ENCODE measurements around the gene LRRFIP2.

The LRRFIP2 gene

DNA sequence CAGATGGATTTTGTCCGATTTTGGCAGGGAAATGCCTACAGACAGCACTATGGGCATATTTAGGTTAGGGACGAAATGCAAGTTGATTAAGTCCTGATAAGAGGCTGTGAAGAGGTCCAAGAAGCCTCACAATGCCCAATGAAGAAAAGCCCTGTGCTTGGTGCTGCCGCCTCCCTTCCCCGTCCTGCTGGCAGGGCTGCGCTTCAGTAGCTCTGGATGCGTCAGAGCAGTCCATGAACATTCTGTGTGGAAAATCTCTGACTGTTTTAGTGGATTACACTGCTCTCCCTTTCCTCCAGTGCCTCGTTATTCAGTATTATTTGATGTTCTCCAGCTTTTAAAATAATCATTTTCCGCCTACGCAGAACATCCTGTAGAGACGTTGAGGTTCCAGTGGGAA is 141.4 kb downstream of the LRRFIP2 start:
- no peaks in the 10 kb centered on the region for H3K9me3 ChIP-seq (ENCODE audit: low read length)
- H3K4me1 ChIP-seq (ENCODE audit: insufficient read depth, low read length) = peaks cover 4% of the 10 kb centered on the region
- no peak overlapping the region for H3K27ac ChIP-seq (ENCODE audit: low read depth, low read length)
- H3K36me3 ChIP-seq (ENCODE audit: insufficient read depth, low read length) = peaks cover 40% of the 10 kb centered on the region
- H3K9ac ChIP-seq (ENCODE audit: low read length) = no peak overlapping the region
- no peak overlapping the region for H3K4me3 ChIP-seq (ENCODE audit: low read depth in 1 of 2, low read length in 2 of 2)
- no peaks in the 10 kb centered on the region for H3K27me3 ChIP-seq (ENCODE audit: control insufficient read depth in 1 of 2, insufficient read depth in 2 of 2, low read length in 2 of 2)

DNA sequence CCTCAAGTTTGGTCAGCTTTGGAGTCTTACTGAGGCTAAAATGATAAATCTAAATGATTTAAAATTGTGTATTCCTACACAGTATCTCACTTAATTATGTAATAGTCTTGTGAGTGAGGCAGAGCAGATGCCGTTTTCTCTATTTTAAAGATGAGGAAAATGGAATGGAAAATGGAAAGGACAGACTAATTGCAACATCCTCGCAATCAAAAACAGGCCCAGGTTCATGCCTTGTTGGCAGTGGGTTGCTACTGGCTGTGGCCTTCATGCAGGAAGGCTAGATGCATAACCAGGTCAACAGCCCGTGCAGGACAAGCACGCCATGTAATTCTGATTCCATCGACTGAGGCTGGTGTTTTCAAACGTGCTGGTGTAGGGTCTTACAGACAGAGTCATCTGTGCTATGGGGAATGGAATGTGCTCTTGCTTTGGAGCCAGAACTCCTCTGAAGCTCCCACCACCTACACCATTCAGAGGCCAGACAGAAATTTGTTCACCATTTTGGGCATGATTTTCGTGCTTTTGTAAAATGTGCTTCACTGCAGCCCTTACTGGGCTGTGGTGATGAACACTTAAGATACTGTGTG is 143.2 kb downstream of the LRRFIP2 start:
- Histone ChIP-seq H3K9ac (ENCODE audit: low read length) (no peak overlapping the region), H3K27ac (ENCODE audit: low read depth, low read length) (peak overlapping the region; percentile 7), H3K9me3 (ENCODE audit: low read length) (no peaks in the 10 kb centered on the region), H3K4me3 (ENCODE audit: low read depth in 1 of 2, low read length in 2 of 2) (no peak overlapping the region), H3K36me3 (ENCODE audit: insufficient read depth, low read length) (peaks cover 38% of the 10 kb centered on the region), H3K4me1 (ENCODE audit: insufficient read depth, low read length) (peaks cover 4% of the 10 kb centered on the region), H3K27me3 (ENCODE audit: control insufficient read depth in 1 of 2, insufficient read depth in 2 of 2, low read length in 2 of 2) (no peaks in the 10 kb centered on the region)

DNA sequence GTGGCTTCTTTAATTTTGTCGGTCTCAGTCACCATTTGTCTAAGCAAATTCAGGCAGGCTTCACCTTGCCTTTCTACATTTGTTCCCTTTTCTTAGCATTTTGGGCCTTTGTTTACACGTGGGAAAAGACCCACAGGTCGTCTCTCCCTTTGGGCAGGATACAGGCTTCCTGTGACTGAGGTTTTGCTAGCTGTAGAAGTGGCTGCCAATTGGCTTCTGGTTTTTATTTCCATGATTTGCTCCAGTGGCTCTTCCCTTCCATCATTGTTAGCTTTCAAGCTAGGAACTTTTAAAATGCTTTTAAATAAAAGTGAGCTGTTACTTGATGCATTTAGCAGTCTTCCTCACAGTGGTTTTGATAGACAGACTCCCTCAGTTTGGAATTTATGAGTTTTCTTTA is 143.8 kb downstream of the LRRFIP2 start:
- Histone ChIP-seq H3K9me3 (ENCODE audit: low read length) (no peaks in the 10 kb centered on the region), H3K9ac (ENCODE audit: low read length) (no peak overlapping the region), H3K27ac (ENCODE audit: low read depth, low read length) (no peak overlapping the region), H3K4me3 (ENCODE audit: low read depth in 1 of 2, low read length in 2 of 2) (no peak overlapping the region), H3K36me3 (ENCODE audit: insufficient read depth, low read length) (peaks cover 38% of the 10 kb centered on the region), H3K27me3 (ENCODE audit: control insufficient read depth in 1 of 2, insufficient read depth in 2 of 2, low read length in 2 of 2) (no peaks in the 10 kb centered on the region), H3K4me1 (ENCODE audit: insufficient read depth, low read length) (peaks cover 4% of the 10 kb centered on the region)

DNA sequence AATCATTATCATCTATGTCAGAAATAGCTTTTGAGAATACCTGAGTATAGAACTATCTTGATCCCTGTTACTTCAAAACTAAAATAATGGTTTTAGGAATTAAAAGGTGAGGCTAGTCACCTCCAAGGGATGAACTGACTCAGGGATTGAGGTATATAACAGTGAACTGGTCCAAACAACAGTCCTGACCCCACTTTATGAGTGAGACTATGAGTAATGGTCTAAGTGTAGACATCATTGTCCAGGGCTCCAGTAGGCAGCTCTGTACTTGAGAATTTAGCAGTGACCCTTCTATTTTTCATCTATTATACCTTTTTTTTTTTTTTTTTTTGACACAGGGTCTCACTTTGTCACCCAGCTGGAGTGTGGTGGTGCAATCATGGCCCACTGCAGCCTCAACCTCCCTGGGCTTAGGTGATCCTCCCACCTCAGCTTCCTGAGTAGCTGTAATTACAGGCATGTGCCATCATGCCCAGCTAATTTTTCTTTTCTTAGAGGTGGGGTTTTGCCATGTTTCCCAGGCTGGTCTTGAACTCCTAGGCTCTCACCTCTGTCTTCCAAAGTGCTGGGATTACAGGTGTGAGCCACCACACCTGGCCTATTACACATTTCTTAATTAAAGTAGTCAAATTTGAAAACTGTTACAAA is 144.7 kb downstream of the LRRFIP2 start:
- Histone ChIP-seq H3K4me1 (ENCODE audit: insufficient read depth, low read length) (peaks cover 4% of the 10 kb centered on the region), H3K9ac (ENCODE audit: low read length) (no peak overlapping the region), H3K27me3 (ENCODE audit: control insufficient read depth in 1 of 2, insufficient read depth in 2 of 2, low read length in 2 of 2) (no peaks in the 10 kb centered on the region), H3K27ac (ENCODE audit: low read depth, low read length) (no peak overlapping the region), H3K36me3 (ENCODE audit: insufficient read depth, low read length) (peaks cover 35% of the 10 kb centered on the region), H3K9me3 (ENCODE audit: low read length) (no peaks in the 10 kb centered on the region), H3K4me3 (ENCODE audit: low read depth in 1 of 2, low read length in 2 of 2) (no peak overlapping the region)

DNA sequence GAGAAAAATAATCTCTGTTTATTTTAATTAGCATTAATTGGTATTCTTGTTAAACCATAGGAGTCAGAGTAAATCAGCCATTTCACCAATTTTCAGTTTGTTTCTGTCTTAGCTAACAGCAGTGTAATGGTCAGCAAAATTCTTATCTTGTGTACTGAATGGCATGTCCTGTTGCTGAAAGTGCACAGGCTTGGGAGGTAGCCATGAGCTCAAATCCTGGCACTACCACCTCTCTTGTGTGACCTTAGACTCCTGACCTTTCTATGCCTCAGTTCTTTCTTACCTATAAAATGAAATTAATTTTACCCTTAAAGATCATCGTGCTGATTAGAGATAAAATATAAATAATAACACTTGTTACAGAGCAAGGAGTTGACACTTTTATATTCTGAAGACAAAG is 145.3 kb downstream of the LRRFIP2 start:
- H3K9ac ChIP-seq (ENCODE audit: low read length) = no peak overlapping the region
- no peaks in the 10 kb centered on the region for H3K27me3 ChIP-seq (ENCODE audit: control insufficient read depth in 1 of 2, insufficient read depth in 2 of 2, low read length in 2 of 2)
- H3K36me3 ChIP-seq (ENCODE audit: insufficient read depth, low read length) = peaks cover 40% of the 10 kb centered on the region
- no peaks in the 10 kb centered on the region for H3K9me3 ChIP-seq (ENCODE audit: low read length)
- H3K4me3 ChIP-seq (ENCODE audit: low read depth in 1 of 2, low read length in 2 of 2) = no peak overlapping the region
- peaks cover 4% of the 10 kb centered on the region for H3K4me1 ChIP-seq (ENCODE audit: insufficient read depth, low read length)
- no peak overlapping the region for H3K27ac ChIP-seq (ENCODE audit: low read depth, low read length)

- H3K27ac ChIP-seq (ENCODE audit: low read depth, low read length) = no peak overlapping the region
- peaks cover 4% of the 10 kb centered on the region for H3K4me1 ChIP-seq (ENCODE audit: insufficient read depth, low read length)
- no peak overlapping the region for H3K4me3 ChIP-seq (ENCODE audit: low read depth in 1 of 2, low read length in 2 of 2)
- H3K27me3 ChIP-seq (ENCODE audit: control insufficient read depth in 1 of 2, insufficient read depth in 2 of 2, low read length in 2 of 2) = no peaks in the 10 kb centered on the region
- no peak overlapping the region for H3K9ac ChIP-seq (ENCODE audit: low read length)
- H3K9me3 ChIP-seq (ENCODE audit: low read length) = no peaks in the 10 kb centered on the region
- peaks cover 45% of the 10 kb centered on the region for H3K36me3 ChIP-seq (ENCODE audit: insufficient read depth, low read length)
These were observed 146.1 kb downstream of the LRRFIP2 start for GRCh38 chr3:37028329-37028728.

- Histone ChIP-seq H3K9me3 (ENCODE audit: low read length) (no peaks in the 10 kb centered on the region), H3K36me3 (ENCODE audit: insufficient read depth, low read length) (peaks cover 59% of the 10 kb centered on the region), H3K27ac (ENCODE audit: low read depth, low read length) (no peak overlapping the region), H3K9ac (ENCODE audit: low read length) (no peak overlapping the region), H3K27me3 (ENCODE audit: control insufficient read depth in 1 of 2, insufficient read depth in 2 of 2, low read length in 2 of 2) (no peaks in the 10 kb centered on the region), H3K4me1 (ENCODE audit: insufficient read depth, low read length) (peaks cover 4% of the 10 kb centered on the region), H3K4me3 (ENCODE audit: low read depth in 1 of 2, low read length in 2 of 2) (no peak overlapping the region)
These were observed 147.5 kb downstream of the LRRFIP2 start for GRCh38 chr3:37026851-37027250.

DNA sequence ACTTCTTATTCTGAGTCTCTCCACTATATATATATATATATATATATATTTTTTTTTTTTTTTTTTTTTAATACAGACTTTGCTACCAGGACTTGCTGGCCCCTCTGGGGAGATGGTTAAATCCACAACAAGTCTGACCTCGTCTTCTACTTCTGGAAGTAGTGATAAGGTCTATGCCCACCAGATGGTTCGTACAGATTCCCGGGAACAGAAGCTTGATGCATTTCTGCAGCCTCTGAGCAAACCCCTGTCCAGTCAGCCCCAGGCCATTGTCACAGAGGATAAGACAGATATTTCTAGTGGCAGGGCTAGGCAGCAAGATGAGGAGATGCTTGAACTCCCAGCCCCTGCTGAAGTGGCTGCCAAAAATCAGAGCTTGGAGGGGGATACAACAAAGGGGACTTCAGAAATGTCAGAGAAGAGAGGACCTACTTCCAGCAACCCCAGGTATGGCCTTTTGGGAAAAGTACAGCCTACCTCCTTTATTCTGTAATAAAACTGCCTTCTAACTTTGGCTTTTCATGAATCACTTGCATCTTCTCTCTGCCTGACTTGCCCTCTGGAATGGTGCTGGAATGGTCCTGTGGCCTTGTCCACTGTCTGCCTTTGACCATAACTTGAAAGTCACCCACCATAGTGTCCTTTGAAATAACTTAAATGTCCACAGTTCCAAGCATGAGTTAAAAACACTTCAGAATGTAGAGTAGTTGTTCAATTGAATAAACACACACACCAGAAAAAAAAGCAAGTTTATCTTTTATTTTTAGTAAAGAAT is 148.6 kb downstream of the LRRFIP2 start:
- Histone ChIP-seq H3K4me1 (ENCODE audit: insufficient read depth, low read length) (no peaks in the 10 kb centered on the region), H3K36me3 (ENCODE audit: insufficient read depth, low read length) (peaks cover 66% of the 10 kb centered on the region), H3K9ac (ENCODE audit: low read length) (no peak overlapping the region), H3K27me3 (ENCODE audit: control insufficient read depth in 1 of 2, insufficient read depth in 2 of 2, low read length in 2 of 2) (no peaks in the 10 kb centered on the region), H3K4me3 (ENCODE audit: low read depth in 1 of 2, low read length in 2 of 2) (no peak overlapping the region), H3K27ac (ENCODE audit: low read depth, low read length) (no peak overlapping the region), H3K9me3 (ENCODE audit: low read length) (no peaks in the 10 kb centered on the region)

GRCh38 chr3:37024820-37025405 is 149.5 kb downstream of the LRRFIP2 start:
- no peak overlapping the region for H3K4me3 ChIP-seq (ENCODE audit: low read depth in 1 of 2, low read length in 2 of 2)
- H3K9me3 ChIP-seq (ENCODE audit: low read length) = no peaks in the 10 kb centered on the region
- no peaks in the 10 kb centered on the region for H3K27me3 ChIP-seq (ENCODE audit: control insufficient read depth in 1 of 2, insufficient read depth in 2 of 2, low read length in 2 of 2)
- no peak overlapping the region for H3K9ac ChIP-seq (ENCODE audit: low read length)
- no peak overlapping the region for H3K27ac ChIP-seq (ENCODE audit: low read depth, low read length)
- H3K36me3 ChIP-seq (ENCODE audit: insufficient read depth, low read length) = peaks cover 68% of the 10 kb centered on the region
- H3K4me1 ChIP-seq (ENCODE audit: insufficient read depth, low read length) = no peaks in the 10 kb centered on the region

GRCh38 chr3:37024092-37024491 is 150.3 kb downstream of the LRRFIP2 start:
- no peak overlapping the region for H3K9ac ChIP-seq (ENCODE audit: low read length)
- H3K4me1 ChIP-seq (ENCODE audit: insufficient read depth, low read length) = no peaks in the 10 kb centered on the region
- H3K27ac ChIP-seq (ENCODE audit: low read depth, low read length) = no peak overlapping the region
- H3K27me3 ChIP-seq (ENCODE audit: control insufficient read depth in 1 of 2, insufficient read depth in 2 of 2, low read length in 2 of 2) = no peaks in the 10 kb centered on the region
- H3K36me3 ChIP-seq (ENCODE audit: insufficient read depth, low read length) = peaks cover 63% of the 10 kb centered on the region
- H3K9me3 ChIP-seq (ENCODE audit: low read length) = no peaks in the 10 kb centered on the region
- H3K4me3 ChIP-seq (ENCODE audit: low read depth in 1 of 2, low read length in 2 of 2) = no peak overlapping the region

- Histone ChIP-seq H3K36me3 (ENCODE audit: insufficient read depth, low read length) (peaks cover 66% of the 10 kb centered on the region), H3K27me3 (ENCODE audit: control insufficient read depth in 1 of 2, insufficient read depth in 2 of 2, low read length in 2 of 2) (no peaks in the 10 kb centered on the region), H3K4me3 (ENCODE audit: low read depth in 1 of 2, low read length in 2 of 2) (no peak overlapping the region), H3K9ac (ENCODE audit: low read length) (no peak overlapping the region), H3K27ac (ENCODE audit: low read depth, low read length) (no peak overlapping the region), H3K9me3 (ENCODE audit: low read length) (no peaks in the 10 kb centered on the region), H3K4me1 (ENCODE audit: insufficient read depth, low read length) (no peaks in the 10 kb centered on the region)
These were observed 156.7 kb downstream of the LRRFIP2 start for GRCh38 chr3:37017683-37018082.

All from muscle layer of colon (tissue), 2 donors.